ENCODE measurements around the gene KRTAP11-1. TPM values are rescaled to one million over a fixed set of nuclear protein-coding genes. Genes with fewer than 3 reads are reported as not detected.

KRTAP11-1 gene, protein sequence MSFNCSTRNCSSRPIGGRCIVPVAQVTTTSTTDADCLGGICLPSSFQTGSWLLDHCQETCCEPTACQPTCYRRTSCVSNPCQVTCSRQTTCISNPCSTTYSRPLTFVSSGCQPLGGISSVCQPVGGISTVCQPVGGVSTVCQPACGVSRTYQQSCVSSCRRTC
- total RNA-seq (2021) = not detected in 2 replicates
- not detected for Bru-seq, nascent RNA
- BruChase-seq, experiment 1, labeled RNA remaining after a 2-hour chase = not detected
- not detected for BruChase-seq, experiment 2, labeled RNA remaining after a 6-hour chase
- long read RNA-seq = 0 reads

DNA sequence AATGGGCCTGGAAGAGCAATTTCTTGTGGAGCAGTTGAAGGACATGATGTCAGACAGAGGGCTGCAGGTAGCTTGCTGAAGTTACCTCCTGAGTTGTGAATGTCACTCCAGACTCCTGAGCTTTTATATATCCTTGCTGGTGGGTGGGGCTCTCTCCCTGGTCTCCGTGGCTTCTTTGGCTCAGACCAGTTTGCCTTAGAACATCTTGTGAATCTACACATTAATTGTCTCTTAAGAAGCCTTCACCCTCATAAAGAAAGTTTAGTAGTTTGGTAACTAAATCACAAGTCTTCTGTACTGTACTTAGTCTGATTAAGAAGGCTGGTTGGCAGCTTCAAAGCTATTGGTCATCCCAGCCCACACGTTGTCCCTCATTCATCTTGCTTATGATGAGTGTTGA is at the start of gene KRTAP11-1:
Gene KRTAP11-1 (minus strand): TSS at position 101 of the 400 bp plus-strand sequence. CDS start 56 bp downstream, at position 45.
- BruUV-seq (replicated peaks) = no TSS peak
- Histone ChIP-seq H2AFZ (no peak within 1 kb of the TSS), H3K4me2 (no peak within 1 kb of the TSS), H4K20me1 (ENCODE audit: insufficient read depth) (no peaks in the 10 kb centered on the region), H3K27me3 (ENCODE audit: insufficient read depth, low read depth) (0 out of 2 replicates have a peak, but pooled peaks cover 3% of the 10 kb centered on the region), H3K4me3 (no peak within 1 kb of the TSS), H3F3A (ENCODE audit: insufficient read depth, low read depth) (no peaks in the 10 kb centered on the region), H3K79me2 (ENCODE audit: low read depth) (no peaks in the 10 kb centered on the region), H3K27ac (no peak within 1 kb of the TSS), H3K9me3 (ENCODE audit: insufficient read depth, low read depth) (no peaks in the 10 kb centered on the region), H3K36me3 (ENCODE audit: low read depth) (no peaks in the 10 kb centered on the region), H3K9me2 (ENCODE audit: insufficient read depth) (no peaks in the 10 kb centered on the region), H3K4me1 (replicated peaks; ENCODE audit: insufficient read depth) (no peaks in the 10 kb centered on the region)
- POLR2A ChIA-PET (ENCODE audit: unreplicated experiment) = no interaction called here
- CTCF ChIA-PET = no interaction called here
- TF ChIP-seq, protein P1, sequence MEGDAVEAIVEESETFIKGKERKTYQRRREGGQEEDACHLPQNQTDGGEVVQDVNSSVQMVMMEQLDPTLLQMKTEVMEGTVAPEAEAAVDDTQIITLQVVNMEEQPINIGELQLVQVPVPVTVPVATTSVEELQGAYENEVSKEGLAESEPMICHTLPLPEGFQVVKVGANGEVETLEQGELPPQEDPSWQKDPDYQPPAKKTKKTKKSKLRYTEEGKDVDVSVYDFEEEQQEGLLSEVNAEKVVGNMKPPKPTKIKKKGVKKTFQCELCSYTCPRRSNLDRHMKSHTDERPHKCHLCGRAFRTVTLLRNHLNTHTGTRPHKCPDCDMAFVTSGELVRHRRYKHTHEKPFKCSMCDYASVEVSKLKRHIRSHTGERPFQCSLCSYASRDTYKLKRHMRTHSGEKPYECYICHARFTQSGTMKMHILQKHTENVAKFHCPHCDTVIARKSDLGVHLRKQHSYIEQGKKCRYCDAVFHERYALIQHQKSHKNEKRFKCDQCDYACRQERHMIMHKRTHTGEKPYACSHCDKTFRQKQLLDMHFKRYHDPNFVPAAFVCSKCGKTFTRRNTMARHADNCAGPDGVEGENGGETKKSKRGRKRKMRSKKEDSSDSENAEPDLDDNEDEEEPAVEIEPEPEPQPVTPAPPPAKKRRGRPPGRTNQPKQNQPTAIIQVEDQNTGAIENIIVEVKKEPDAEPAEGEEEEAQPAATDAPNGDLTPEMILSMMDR (conservative IDR thresholded peaks at IDR 0.05) = no peak
- TF ChIP-seq EZH2 (IDR thresholded peaks at IDR 0.05; ENCODE audit: low read depth) = no peak
- intact Hi-C loops (cut with micrococcal nuclease; ENCODE audit: unreplicated experiment) = no loop called here
- DNase-seq = no peak

DNA sequence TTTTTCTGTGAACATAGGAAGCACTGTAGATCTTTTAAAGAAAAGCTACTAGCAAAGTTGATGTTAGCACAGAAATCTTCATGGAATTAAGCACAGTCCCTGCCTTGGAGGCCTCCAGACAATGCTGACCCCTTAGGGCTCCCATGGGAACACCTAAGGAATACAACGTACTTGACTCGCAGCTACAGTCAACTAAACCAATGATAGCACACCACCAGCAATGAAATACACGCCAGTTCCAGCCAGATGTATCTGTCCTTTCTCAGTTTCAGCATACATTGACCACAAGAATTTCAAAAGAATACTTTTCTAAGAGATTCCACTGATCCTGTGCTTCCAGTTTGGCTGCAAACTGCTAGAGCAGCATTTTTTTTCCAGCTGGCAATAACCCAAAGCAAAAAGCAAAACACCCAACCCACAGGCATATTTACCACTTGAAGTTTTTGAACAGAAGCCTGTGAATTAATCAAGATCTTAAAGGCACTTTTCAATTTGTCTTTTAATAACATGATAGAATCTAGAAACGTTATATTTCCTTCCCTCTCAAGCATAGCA is 42.8 kb upstream of the KRTAP11-1 start:
- Histone ChIP-seq H2AFZ (no peak overlapping the region), H3F3A (ENCODE audit: insufficient read depth, low read depth) (no peaks in the 10 kb centered on the region), H3K27me3 (ENCODE audit: insufficient read depth, low read depth) (no peaks in the 10 kb centered on the region), H3K27ac (no peak overlapping the region), H4K20me1 (ENCODE audit: insufficient read depth) (no peaks in the 10 kb centered on the region), H3K9me2 (ENCODE audit: insufficient read depth) (no peaks in the 10 kb centered on the region), H3K4me3 (no peak overlapping the region), H3K9me3 (ENCODE audit: insufficient read depth, low read depth) (no peaks in the 10 kb centered on the region), H3K4me2 (no peak overlapping the region), H3K4me1 (replicated peaks; ENCODE audit: insufficient read depth) (no peaks in the 10 kb centered on the region), H3K79me2 (ENCODE audit: low read depth) (no peaks in the 10 kb centered on the region), H3K36me3 (ENCODE audit: low read depth) (no peaks in the 10 kb centered on the region)
- ChIA-PET POLR2A (ENCODE audit: unreplicated experiment) (no interaction called here), CTCF (no interaction called here)
- intact Hi-C loops (cut with micrococcal nuclease; ENCODE audit: unreplicated experiment) = no loop called here
- no peak for DNase-seq
- no TSS peak for BruUV-seq (replicated peaks)
- TF ChIP-seq, protein P1 (conservative IDR thresholded peaks at IDR 0.05) = no peak
- TF ChIP-seq EZH2 (IDR thresholded peaks at IDR 0.05; ENCODE audit: low read depth) = no peak

DNA sequence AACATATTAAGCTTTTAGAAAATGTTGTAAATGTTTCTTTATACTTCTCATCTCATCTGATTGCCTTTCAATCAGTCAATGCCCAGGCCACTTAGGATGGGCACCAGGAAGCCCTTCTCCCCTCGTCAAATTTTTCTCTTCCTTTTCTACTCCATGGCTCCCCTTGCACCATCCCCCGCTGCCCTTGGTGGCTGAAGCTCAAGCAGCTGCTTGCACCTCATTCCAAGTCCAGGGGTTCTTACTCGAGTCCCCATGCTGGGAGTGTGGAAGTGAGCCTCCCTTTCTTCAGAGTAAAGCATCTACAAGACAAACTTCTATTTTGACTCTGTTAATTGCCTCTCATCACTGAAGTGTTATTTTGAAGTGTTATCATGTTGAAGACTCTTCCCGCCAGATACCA is 39.7 kb upstream of the KRTAP11-1 start:
- H4K20me1 ChIP-seq (ENCODE audit: insufficient read depth) = no peaks in the 10 kb centered on the region
- H3K4me2 ChIP-seq = no peak overlapping the region
- H3K27me3 ChIP-seq (ENCODE audit: insufficient read depth, low read depth) = no peaks in the 10 kb centered on the region
- H3K4me3 ChIP-seq = no peak overlapping the region
- no TSS peak for BruUV-seq (replicated peaks)
- H3K9me2 ChIP-seq (ENCODE audit: insufficient read depth) = no peaks in the 10 kb centered on the region
- no peaks in the 10 kb centered on the region for H3F3A ChIP-seq (ENCODE audit: insufficient read depth, low read depth)
- no peak overlapping the region for H2AFZ ChIP-seq
- no peaks in the 10 kb centered on the region for H3K36me3 ChIP-seq (ENCODE audit: low read depth)
- no peaks in the 10 kb centered on the region for H3K79me2 ChIP-seq (ENCODE audit: low read depth)
- TF ChIP-seq, protein P1 (conservative IDR thresholded peaks at IDR 0.05) = no peak
- TF ChIP-seq EZH2 (IDR thresholded peaks at IDR 0.05; ENCODE audit: low read depth) = no peak
- ChIA-PET CTCF (no interaction called here), POLR2A (ENCODE audit: unreplicated experiment) (no interaction called here)
- intact Hi-C loops (cut with micrococcal nuclease; ENCODE audit: unreplicated experiment) = no loop called here
- no peak for DNase-seq
- H3K4me1 ChIP-seq (replicated peaks; ENCODE audit: insufficient read depth) = no peaks in the 10 kb centered on the region
- H3K27ac ChIP-seq = no peak overlapping the region
- no peaks in the 10 kb centered on the region for H3K9me3 ChIP-seq (ENCODE audit: insufficient read depth, low read depth)
